ENCODE measurements around the gene ADGRB2.

DNA sequence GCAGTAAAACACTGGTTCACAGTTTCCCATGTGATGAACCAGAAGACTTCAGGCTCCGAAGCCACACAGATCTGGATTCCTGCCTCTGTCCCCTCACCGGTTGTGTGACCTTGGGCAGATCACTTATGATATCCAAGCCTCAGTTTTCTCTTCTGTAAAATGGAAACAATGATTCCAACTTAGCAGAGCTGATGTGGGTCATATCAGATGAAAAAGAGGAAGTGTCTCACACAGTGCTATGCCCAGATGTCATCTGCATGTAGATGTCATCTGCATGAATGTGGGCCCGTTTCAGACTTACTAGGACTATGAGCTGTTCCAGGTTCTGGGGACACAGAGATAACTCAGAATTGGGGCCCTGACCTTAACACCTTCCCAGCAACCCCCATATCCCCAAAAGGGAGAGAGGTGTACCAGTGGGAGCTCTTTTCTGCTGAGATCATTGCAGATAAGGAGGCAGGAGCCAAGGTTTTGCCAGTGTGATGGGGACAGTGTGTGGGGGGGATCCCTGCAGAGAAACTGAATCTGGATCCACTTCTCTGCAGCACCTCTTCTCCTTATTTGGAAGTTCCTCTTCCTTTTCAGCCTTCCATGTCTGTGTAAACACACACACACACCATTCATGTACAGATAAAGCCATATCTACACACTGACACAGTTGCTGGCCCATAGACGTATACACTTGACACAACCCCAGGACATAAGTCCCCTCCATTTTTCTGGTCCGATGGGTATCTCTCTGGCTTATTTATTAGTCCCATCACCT, 5.0 kb upstream of the ADGRB2 start:
- TF ChIP-seq POLR2A (IDR thresholded peaks at IDR 0.05; ENCODE audit: low read length) (no peak), GATA1 (IDR thresholded peaks at IDR 0.05; ENCODE audit: low read depth, low read length) (no peak)
